HS-27A (cell line): ENCODE results near the gene ZMAT1.
"Not testable (repeated sequence)": the region's sequence is repeated elsewhere in the genome, so short reads cannot be mapped to it uniquely, and the experiment has no call there.

ENCODE experiments used
- DNase-seq: peaks from one replicate; pipeline ENCODE4 v3.0.0-alpha.2; 2012; ENCODE audit warnings: low read depth, missing footprints

The ZMAT1 gene

GRCh38 chrX:101931488-101932248, at the start of gene ZMAT1:
TSS of gene ZMAT1 (minus strand) at chrX:101932027. CDS start at chrX:101932008, 19 bp downstream.
- peak; percentile 89 for DNase-seq

GRCh38 chrX:101977106-101977505, 45.3 kb upstream of the ZMAT1 start:
- DNase-seq, result peak; percentile 42

- no peak for DNase-seq
Observed at GRCh38 chrX:101973066-101973465, 41.2 kb upstream of the ZMAT1 start.

GRCh38 chrX:101964923-101965539, 33.2 kb upstream of the ZMAT1 start:
- DNase-seq, result not testable (repeated sequence)

- DNase-seq, result no peak
Observed at GRCh38 chrX:101958139-101958538, 26.3 kb upstream of the ZMAT1 start.

- no peak for DNase-seq
Observed at GRCh38 chrX:101957174-101957573, 25.3 kb upstream of the ZMAT1 start.

GRCh38 chrX:101956556-101956955, 24.7 kb upstream of the ZMAT1 start:
- DNase-seq, result no peak

GRCh38 chrX:101950581-101950980, 18.8 kb upstream of the ZMAT1 start:
- no peak for DNase-seq

GRCh38 chrX:101932249-101932570, 383 bp upstream of the ZMAT1 start:
- DNase-seq, result no peak

GRCh38 chrX:101931136-101931487, 715 bp downstream of the ZMAT1 start:
- DNase-seq, result no peak

GRCh38 chrX:101925733-101926132, 6.1 kb downstream of the ZMAT1 start:
- DNase-seq, result no peak

- no peak for DNase-seq
Observed at GRCh38 chrX:101918751-101919150, 13.1 kb downstream of the ZMAT1 start.

- DNase-seq, result no peak
Observed at GRCh38 chrX:101906136-101906796, 25.6 kb downstream of the ZMAT1 start.

- no peak for DNase-seq
Observed at GRCh38 chrX:101904996-101905395, 26.8 kb downstream of the ZMAT1 start.
